GM19035 (cell line): ENCODE measurements around the gene NEK6.

Source experiments
- ATAC-seq: cut with Tn5 transposase; IDR thresholded peaks from one replicate; pipeline ENCODE4 v1.9.1; 2021; ENCODE audit not compliant: unreplicated experiment

The NEK6 gene

GRCh38 chr9:124315882-124316281 is 58.1 kb downstream of the NEK6 start:
- ATAC-seq = no peak

- ATAC-seq = no peak
Observed at GRCh38 chr9:124320062-124320973, 62.6 kb downstream of the NEK6 start.

- ATAC-seq = no peak
Observed at GRCh38 chr9:124321416-124321815, 63.7 kb downstream of the NEK6 start.

GRCh38 chr9:124321935-124322334 is 64.2 kb downstream of the NEK6 start:
- ATAC-seq = no peak

GRCh38 chr9:124322618-124323432 is 65.1 kb downstream of the NEK6 start:
- ATAC-seq = no peak

GRCh38 chr9:124323904-124324303 is 66.2 kb downstream of the NEK6 start:
- ATAC-seq = no peak

GRCh38 chr9:124325816-124326215 is 68.1 kb downstream of the NEK6 start:
- no peak for ATAC-seq

GRCh38 chr9:124326378-124326777 is 68.6 kb downstream of the NEK6 start:
- ATAC-seq = no peak

- ATAC-seq = no peak
Observed at GRCh38 chr9:124327491-124327890, 69.7 kb downstream of the NEK6 start.

GRCh38 chr9:124328285-124328684 is 70.5 kb downstream of the NEK6 start:
- ATAC-seq = no peak

- ATAC-seq = no peak
Observed at GRCh38 chr9:124329206-124329792, 71.5 kb downstream of the NEK6 start.

- no peak for ATAC-seq
Observed at GRCh38 chr9:124330011-124330697, 72.4 kb downstream of the NEK6 start.

- ATAC-seq = no peak
Observed at GRCh38 chr9:124331580-124331979, 73.8 kb downstream of the NEK6 start.

GRCh38 chr9:124332361-124333202 is 74.8 kb downstream of the NEK6 start:
- ATAC-seq = no peak

GRCh38 chr9:124333203-124333579 is 75.4 kb downstream of the NEK6 start:
- ATAC-seq = no peak

GRCh38 chr9:124334568-124335319 is 77.0 kb downstream of the NEK6 start:
- no peak for ATAC-seq

GRCh38 chr9:124335320-124335707 is 77.6 kb downstream of the NEK6 start:
- no peak for ATAC-seq

GRCh38 chr9:124337562-124337961 is 79.8 kb downstream of the NEK6 start:
- no peak for ATAC-seq

- ATAC-seq = no peak
Observed at GRCh38 chr9:124339603-124340146, 81.9 kb downstream of the NEK6 start.
